ENCODE data around the gene ROCK2. TPM values are rescaled to one million over a fixed set of nuclear protein-coding genes. Genes with fewer than 3 reads are reported as not detected.

The ROCK2 gene
- total and polyA plus RNA-seq, 2 of the 13 experiments (the other 11 are each of a cell fraction or from before 2014, with no cell fraction given), result 38.1 to 119 TPM

- TF ChIP-seq ZNF709 (CRISPR knock-in tag; IDR thresholded peaks at IDR 0.05) (no peak), HIC2 (CRISPR knock-in tag; IDR thresholded peaks at IDR 0.05; ENCODE audit: low read depth) (no peak), BRCA1 (CRISPR knock-in tag; IDR thresholded peaks at IDR 0.05) (no peak), SP140L (CRISPR knock-in tag; IDR thresholded peaks at IDR 0.05; ENCODE audit: borderline replicate concordance) (no peak), ZNF234 (CRISPR knock-in tag; conservative IDR thresholded peaks at IDR 0.05) (no peak), ZNF609 (CRISPR knock-in tag; IDR thresholded peaks at IDR 0.05; ENCODE audit: borderline replicate concordance) (peak; percentile 63; the same call in 1 of the 2 replicates), ZNF577 (CRISPR knock-in tag; IDR thresholded peaks at IDR 0.05; ENCODE audit: borderline replicate concordance, low read depth) (no peak), ZNF432 (CRISPR knock-in tag; IDR thresholded peaks at IDR 0.05; ENCODE audit: borderline replicate concordance) (no peak), ZNF512 (CRISPR knock-in tag; IDR thresholded peaks at IDR 0.05) (no peak), ZNF776 (CRISPR knock-in tag; IDR thresholded peaks at IDR 0.05) (no peak), ZKSCAN5 (CRISPR knock-in tag; IDR thresholded peaks at IDR 0.05) (no peak), DNMT3B (CRISPR knock-in tag; conservative IDR thresholded peaks at IDR 0.05) (no peak), MNT (IDR thresholded peaks at IDR 0.05) (no peak), CREB3 (CRISPR knock-in tag; IDR thresholded peaks at IDR 0.05) (no peak), IRF9 (CRISPR knock-in tag; IDR thresholded peaks at IDR 0.05; ENCODE audit: borderline replicate concordance) (no peak), HIVEP1 (CRISPR knock-in tag; IDR thresholded peaks at IDR 0.05) (no peak)
Measured at GRCh38 chr2:11355194-11356053, 11.0 kb upstream of the ROCK2 start (continued).

Measured in HepG2 (cell line).